Naive thymus-derived CD4-positive, alpha-beta T cell (primary cell): ENCODE measurements around the gene STK17B. TPM values are rescaled to one million over a fixed set of nuclear protein-coding genes. Genes with fewer than 3 reads are reported as not detected.
"Not testable (repeated sequence)": the region's sequence is repeated elsewhere in the genome, so short reads cannot be mapped to it uniquely, and the experiment has no call there.

Experiments used
- ATAC-seq: fragments of 150-1000 bp; cut with Tn5 transposase; 2 replicates; pipeline ENCODE4 v1.10.0; 2021; ENCODE audit warnings: mild to moderate bottlenecking, moderate library complexity
- CTCF ChIA-PET: fragments of 350-600 bp; sonication (Branson Sonifier 250); formaldehyde crosslinking; loops from one replicate; lab custom pipeline; 2021; ENCODE audit warnings: antibody characterized with exemption; lab: Charles Lee
- POLR2A ChIA-PET: fragments of 350-600 bp; sonication (Branson Sonifier 250); formaldehyde crosslinking; loops from one replicate; lab custom pipeline; 2021; ENCODE audit warnings: antibody characterized with exemption, inconsistent platforms; lab: Charles Lee
- DNase-seq, 9 donors: peaks; one replicate each; pipeline versions ENCODE4 v3.0.0 to v3.0.0-alpha.2; 2020 to 2022; ENCODE audit warnings: mixed read lengths in 1 of 9
- H3K27ac ChIP-seq: one replicate; pipeline ENCODE4 v1.7.0; 2013; ENCODE audit warnings: mild to moderate bottlenecking, low read depth, low read length, moderate library complexity
- H3K27me3 ChIP-seq, 2 donors: one replicate each; pipeline ENCODE4 v1.7.0; 2013; ENCODE audit warnings: low read length in 2 of 2, mild to moderate bottlenecking in 2 of 2, moderate library complexity in 2 of 2; ENCODE audit not compliant: control insufficient read depth in 2 of 2, insufficient read depth in 2 of 2
- H3K36me3 ChIP-seq, 3 experiments: 1 replicate in 2 of 3; 2 replicates in 1 of 3; pipeline ENCODE4 v1.7.0; 2013; ENCODE audit warnings: low read length in 3 of 3, mild to moderate bottlenecking in 3 of 3, moderate library complexity in 1 of 3; ENCODE audit not compliant: insufficient read depth in 3 of 3, control insufficient read depth in 2 of 3
- H3K4me1 ChIP-seq, 2 donors: one replicate each; pipeline ENCODE4 v1.7.0; 2013; ENCODE audit warnings: low read length in 2 of 2, mild to moderate bottlenecking in 2 of 2, moderate library complexity in 1 of 2; ENCODE audit not compliant: control insufficient read depth in 2 of 2, insufficient read depth in 2 of 2
- H3K4me3 ChIP-seq: 2 replicates; pipeline ENCODE4 v1.7.0; 2013; ENCODE audit warnings: mild to moderate bottlenecking, low read length
- H3K9me3 ChIP-seq, 3 experiments: 1 replicate in 2 of 3; 2 replicates in 1 of 3; pipeline ENCODE4 v1.7.0; 2013; ENCODE audit warnings: low read length in 3 of 3; ENCODE audit not compliant: control insufficient read depth in 2 of 3
- H3K27ac Mint-ChIP-seq, 9 donors: one replicate each; pipeline ENCODE4 v1.8.0; 2020 to 2022; ENCODE audit warnings: mixed read lengths in 9 of 9, mild to moderate bottlenecking in 8 of 9, moderate library complexity in 5 of 9, inconsistent platforms in 2 of 9
- H3K27me3 Mint-ChIP-seq, 5 donors: one replicate each; pipeline ENCODE4 v1.8.0; 2021 to 2022; ENCODE audit warnings: mixed read lengths in 5 of 5, mild to moderate bottlenecking in 1 of 5
- H3K36me3 Mint-ChIP-seq, 5 donors: one replicate each; pipeline ENCODE4 v1.8.0; 2020 to 2022; ENCODE audit warnings: mixed read lengths in 5 of 5, mild to moderate bottlenecking in 3 of 5, inconsistent platforms in 1 of 5
- H3K4me1 Mint-ChIP-seq, 7 donors: one replicate each; pipeline ENCODE4 v1.8.0; 2020 to 2022; ENCODE audit warnings: mixed read lengths in 7 of 7, mild to moderate bottlenecking in 3 of 7, inconsistent platforms in 1 of 7
- H3K4me3 Mint-ChIP-seq, 10 donors: one replicate each; pipeline ENCODE4 v1.8.0; 2020 to 2022; ENCODE audit warnings: mild to moderate bottlenecking in 10 of 10, mixed read lengths in 10 of 10, moderate library complexity in 6 of 10, inconsistent platforms in 2 of 10
- H3K9me3 Mint-ChIP-seq, 11 donors: one replicate each; pipeline ENCODE4 v1.8.0; 2020 to 2022; ENCODE audit warnings: mixed read lengths in 11 of 11, mild to moderate bottlenecking in 4 of 11, inconsistent platforms in 1 of 11, moderate library complexity in 1 of 11
- intact Hi-C, 2 donors: fragments of 100-400 bp; cut with micrococcal nuclease; formaldehyde crosslinking; loops; one replicate each; pipeline ENCODE4 v1.15.1; 2023
- polyA plus RNA-seq, 2 donors: library from polyadenylated mRNA; unstranded; fragments of 300-500 nt; fragmentation: Illumina TruSeq; gene quantifications; one replicate each; pipeline ENCODE4 v1.2.3, GENCODE V29; 2021
- total RNA-seq, 6 experiments: library from RNA in 5 of 6; stranded (reverse) in 5 of 6; gene quantifications; 1 replicate in 5 of 6; 2 replicates in 1 of 6; pipeline ENCODE4 v1.2.3 and lab custom pipeline; 2021 to 2026

Gene STK17B
- total and polyA plus RNA-seq, 7 experiments from 2014 or later: 66.0 to 513 (median 293) TPM

DNA sequence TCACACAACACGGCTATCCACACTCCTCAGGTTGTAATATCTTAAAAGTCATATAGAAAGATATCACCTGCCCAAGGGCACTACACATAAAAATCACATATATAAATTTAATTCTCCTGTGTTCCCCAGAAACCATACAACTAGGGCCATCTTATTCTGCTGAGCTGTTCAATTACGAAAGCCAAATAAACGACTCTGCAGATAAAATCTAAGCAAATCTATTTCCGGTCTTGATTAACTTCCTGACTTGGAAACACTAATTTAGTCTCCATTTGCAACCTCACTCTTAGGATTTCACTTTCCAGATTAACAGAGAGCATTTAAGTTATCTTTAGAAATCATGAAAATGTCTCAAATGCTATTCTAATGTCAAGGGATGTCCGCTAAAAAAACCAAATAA lies 23.9 kb upstream of the STK17B start:
- POLR2A ChIA-PET: interaction anchor here (0.6 to 11.1 kb wide), 10 partner anchors 11 to 64 kb away, joined by 3 to 124 read pairs (median 16); partner anchors contain the start of gene STK17B
- intact Hi-C loops: no loop called here
- no peak for DNase-seq
- H3K4me3 Mint-ChIP-seq: peak overlapping the region in 9 of 10 donors; percentile 11 to 71 (median 53)
- H3K4me1 Mint-ChIP-seq: peaks cover 25 to 84% (median 72%) of the 10 kb centered on the region in 7 donors
- H3K27ac Mint-ChIP-seq: peak overlapping the region in 8 of 9 donors; percentile 33 to 85 (median 64)
- Histone ChIP-seq H3K36me3 (no peaks in the 10 kb centered on the region), H3K27ac (peak overlapping the region; percentile 23), H3K9me3 (no peaks in the 10 kb centered on the region), H3K4me1 (peaks cover 17 to 48% of the 10 kb centered on the region in 2 donors), H3K27me3 (no peaks in the 10 kb centered on the region), H3K4me3 (peak overlapping the region; percentile 30)
- peaks cover 0 to 30% (median 0%) of the 10 kb centered on the region in 5 donors for H3K36me3 Mint-ChIP-seq
- ATAC-seq: no peak
- H3K9me3 Mint-ChIP-seq: peaks cover 0 to 10% (median 0%) of the 10 kb centered on the region in 11 donors
- CTCF ChIA-PET: interaction anchor here (0.9 to 1.5 kb wide), 5 partner anchors 9 to 31 kb away, joined by 3 to 5 read pairs (median 4); no protein-coding TSS in a partner anchor
- no peaks in the 10 kb centered on the region for H3K27me3 Mint-ChIP-seq

DNA sequence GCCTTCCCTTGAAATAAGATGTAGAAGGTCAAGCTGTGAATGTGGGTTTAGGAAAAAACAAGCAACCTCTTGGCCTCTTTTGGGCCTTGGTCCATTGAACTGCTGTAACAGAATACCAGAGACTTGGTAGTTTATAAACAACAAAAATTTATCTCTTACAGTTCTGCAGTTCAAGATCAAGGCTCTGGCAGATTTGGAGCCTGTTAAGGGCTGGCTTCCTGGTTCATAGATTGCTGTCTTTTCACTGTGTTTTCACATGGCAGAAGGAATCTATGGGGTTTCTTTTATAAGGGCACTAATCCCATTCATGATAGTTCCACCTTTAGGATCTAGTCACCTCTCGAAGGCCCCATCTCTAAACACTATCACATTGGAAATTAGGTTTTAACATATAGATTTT lies 20.2 kb upstream of the STK17B start:
- Mint-ChIP-seq H3K36me3 (peaks cover 0 to 40% (median 0%) of the 10 kb centered on the region in 5 donors), H3K27me3 (no peaks in the 10 kb centered on the region), H3K4me1 (peaks cover 20 to 93% (median 86%) of the 10 kb centered on the region in 7 donors), H3K4me3 (peak overlapping the region in 6 of 10 donors; percentile 37 to 69 (median 49)), H3K27ac (peak overlapping the region in 8 of 9 donors; percentile 35 to 91 (median 79)), H3K9me3 (peaks cover 0 to 25% (median 0%) of the 10 kb centered on the region in 11 donors)
- peaks cover 10 to 53% of the 10 kb centered on the region in 2 donors for H3K4me1 ChIP-seq
- intact Hi-C loops: loop anchor here in 1 of 2 donors (1.0 to 2.0 kb wide), 3 partner anchors 9 to 15 kb away; no protein-coding TSS in a partner anchor
- H3K36me3 ChIP-seq: no peaks in the 10 kb centered on the region
- ChIA-PET POLR2A (interaction anchor here (0.7 to 5.8 kb wide), 8 partner anchors 10 to 81 kb away, joined by 3 to 42 read pairs (median 13); partner anchors contain the start of gene STK17B), CTCF (no interaction called here)
- no peaks in the 10 kb centered on the region for H3K9me3 ChIP-seq
- ATAC-seq (no peak), DNase-seq (no peak)
- no peak overlapping the region for H3K4me3 ChIP-seq
- peak overlapping the region; percentile 19 for H3K27ac ChIP-seq
- H3K27me3 ChIP-seq: no peaks in the 10 kb centered on the region

DNA sequence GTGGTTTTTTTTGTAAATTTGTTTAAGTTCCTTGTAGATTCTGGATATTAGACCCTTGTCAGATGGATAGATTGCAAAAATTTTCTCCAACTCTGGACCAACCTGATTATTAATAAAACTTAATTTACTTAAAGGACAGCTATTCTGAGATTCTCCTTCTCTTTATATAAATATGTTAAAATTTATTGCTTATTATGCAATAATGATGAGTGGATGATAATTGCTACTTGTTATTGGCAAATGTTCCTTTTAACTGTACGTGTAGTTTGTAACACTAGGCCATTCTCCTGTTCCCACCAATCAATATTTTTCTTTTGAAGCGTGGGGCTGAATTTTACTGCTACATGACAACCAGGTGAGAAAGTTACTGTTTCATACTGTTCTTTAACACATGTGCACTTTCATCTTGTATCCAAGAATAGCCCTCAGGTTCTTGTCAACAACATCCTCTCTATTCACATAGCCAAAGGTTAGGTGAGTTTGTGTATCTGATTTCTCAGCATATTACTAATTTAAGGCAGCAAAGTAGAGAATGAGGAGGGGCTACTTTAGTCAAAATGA lies 16.6 kb upstream of the STK17B start:
- H3K9me3 ChIP-seq: no peaks in the 10 kb centered on the region
- no peak overlapping the region for H3K4me3 ChIP-seq
- Mint-ChIP-seq H3K4me1 (peaks cover 22 to 100% (median 95%) of the 10 kb centered on the region in 7 donors), H3K27ac (peak overlapping the region in 7 of 9 donors; percentile 56 to 91 (median 79)), H3K9me3 (peaks cover 0 to 27% (median 0%) of the 10 kb centered on the region in 11 donors), H3K36me3 (peaks cover 0 to 42% (median 0%) of the 10 kb centered on the region in 5 donors), H3K27me3 (no peaks in the 10 kb centered on the region), H3K4me3 (peak overlapping the region in 6 of 10 donors; percentile 5 to 65 (median 35))
- intact Hi-C loops: no loop called here
- CTCF ChIA-PET: interaction anchor here (0.8 kb wide), 1 partner anchor 21 kb away, joined by 3 read pairs; no protein-coding TSS in a partner anchor
- H3K27me3 ChIP-seq: no peaks in the 10 kb centered on the region
- DNase-seq (no peak), ATAC-seq (no peak)
- H3K4me1 ChIP-seq: peaks cover 27 to 67% of the 10 kb centered on the region in 2 donors
- no peak overlapping the region for H3K27ac ChIP-seq
- no peaks in the 10 kb centered on the region for H3K36me3 ChIP-seq
- POLR2A ChIA-PET: interaction anchor here (0.7 to 5.8 kb wide), 6 partner anchors 13 to 531 kb away, joined by 3 to 30 read pairs (median 3); partner anchors contain the start of genes SLC39A10 and STK17B

DNA sequence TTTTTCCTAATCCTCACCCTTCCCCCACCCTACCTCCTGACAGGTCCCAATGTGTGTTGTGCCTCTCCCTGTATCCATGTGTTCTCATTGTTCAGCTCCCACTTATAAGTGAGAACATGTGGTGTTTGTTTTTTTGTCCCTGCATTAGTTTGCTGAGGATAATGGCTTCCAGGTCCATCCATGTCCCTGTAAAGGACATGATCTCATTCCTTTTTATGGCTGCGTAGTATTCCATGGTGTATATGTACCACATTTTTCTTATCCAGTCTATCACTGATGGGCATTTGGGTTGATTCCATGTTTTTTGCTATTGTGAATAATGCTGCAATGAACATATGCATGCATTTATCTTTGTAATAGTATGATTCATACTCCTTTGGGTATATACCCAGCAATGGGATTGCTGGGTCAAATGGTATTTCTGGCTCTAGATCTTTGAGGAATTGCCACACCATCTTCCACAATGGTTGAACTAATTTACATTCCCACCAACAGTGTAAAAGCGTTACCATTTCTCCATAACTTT lies 15.9 kb upstream of the STK17B start:
- ChIA-PET CTCF (interaction anchor here (0.8 kb wide), 1 partner anchor 20 kb away, joined by 3 read pairs; no protein-coding TSS in a partner anchor), POLR2A (interaction anchor here (0.7 to 5.8 kb wide), 5 partner anchors 11 to 72 kb away, joined by 3 to 30 read pairs (median 3); partner anchors contain the start of gene STK17B)
- Mint-ChIP-seq H3K4me1 (peaks cover 29 to 100% (median 95%) of the 10 kb centered on the region in 7 donors), H3K36me3 (peaks cover 0 to 41% (median 0%) of the 10 kb centered on the region in 5 donors), H3K27ac (peak overlapping the region in 8 of 9 donors; percentile 41 to 91 (median 79)), H3K9me3 (peaks cover 0 to 27% (median 0%) of the 10 kb centered on the region in 11 donors), H3K4me3 (peak overlapping the region in 2 of 10 donors; percentile 42 to 65)
- intact Hi-C loops, H3K27me3 Mint-ChIP-seq, H3K9me3 ChIP-seq, H3K27ac ChIP-seq, DNase-seq, H3K27me3 ChIP-seq, ATAC-seq, H3K4me3 ChIP-seq, H3K36me3 ChIP-seq: not testable (repeated sequence)
- peaks cover 35 to 73% of the 10 kb centered on the region in 2 donors for H3K4me1 ChIP-seq

DNA sequence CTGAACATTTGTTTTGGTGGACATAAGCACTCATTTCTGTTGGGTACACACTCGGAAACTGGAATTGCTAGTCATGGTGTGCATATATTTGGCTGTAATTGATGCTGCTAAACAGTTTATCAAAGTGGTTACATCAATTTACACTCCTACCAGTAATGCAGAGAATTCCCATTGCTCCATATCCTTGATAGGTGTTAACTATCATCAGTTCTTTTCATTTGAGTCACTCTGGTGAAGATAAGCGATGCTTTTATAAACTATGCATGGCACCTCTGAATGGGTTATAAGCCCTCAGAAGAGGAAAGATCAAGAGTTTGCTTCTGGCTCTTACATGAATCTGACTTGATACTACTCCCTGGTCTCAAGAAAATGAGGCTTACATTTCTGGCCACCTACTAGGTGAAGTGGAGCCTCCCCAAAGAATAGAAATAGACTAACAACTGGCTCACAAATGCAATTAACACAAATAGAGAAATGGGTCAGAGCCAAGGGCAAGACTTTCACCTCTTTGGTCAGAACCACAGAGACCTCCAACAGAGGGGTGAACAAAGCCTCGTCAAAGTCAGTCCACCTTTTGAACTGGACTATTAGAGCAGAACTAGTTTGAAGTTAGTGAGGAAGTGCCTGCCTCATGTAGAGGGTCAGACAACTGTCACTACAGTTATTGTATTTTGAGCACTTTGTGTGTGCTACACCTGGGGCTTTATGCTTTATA lies 15.0 kb upstream of the STK17B start:
- Mint-ChIP-seq H3K4me3 (peak overlapping the region in 2 of 10 donors; percentile 27 to 34), H3K27ac (peak overlapping the region in 8 of 9 donors; percentile 43 to 97 (median 92)), H3K9me3 (peaks cover 0 to 27% (median 0%) of the 10 kb centered on the region in 11 donors), H3K4me1 (peaks cover 34 to 100% (median 95%) of the 10 kb centered on the region in 7 donors), H3K27me3 (no peaks in the 10 kb centered on the region), H3K36me3 (peaks cover 0 to 38% (median 0%) of the 10 kb centered on the region in 5 donors)
- intact Hi-C loops: no loop called here
- no peak overlapping the region for H3K27ac ChIP-seq
- no peaks in the 10 kb centered on the region for H3K27me3 ChIP-seq
- no peaks in the 10 kb centered on the region for H3K36me3 ChIP-seq
- ChIA-PET POLR2A (interaction anchor here (0.7 to 5.8 kb wide), 3 partner anchors 10 to 15 kb away, joined by 3 to 30 read pairs (median 3); partner anchors contain the start of gene STK17B), CTCF (interaction anchor here (0.7 kb wide), 1 partner anchor 9 kb away, joined by 3 read pairs; no protein-coding TSS in a partner anchor)
- no peaks in the 10 kb centered on the region for H3K9me3 ChIP-seq
- no peak overlapping the region for H3K4me3 ChIP-seq
- no peak for DNase-seq
- ATAC-seq: no peak
- peaks cover 43 to 73% of the 10 kb centered on the region in 2 donors for H3K4me1 ChIP-seq
